Bone marrow (tissue), 2 donors: ENCODE results near the gene PLPPR4.

ENCODE experiments used
- DNase-seq, 2 donors: peaks; one replicate each; lab custom pipeline; 2025; lab: John Stamatoyannopoulos, UW

The PLPPR4 gene

DNA sequence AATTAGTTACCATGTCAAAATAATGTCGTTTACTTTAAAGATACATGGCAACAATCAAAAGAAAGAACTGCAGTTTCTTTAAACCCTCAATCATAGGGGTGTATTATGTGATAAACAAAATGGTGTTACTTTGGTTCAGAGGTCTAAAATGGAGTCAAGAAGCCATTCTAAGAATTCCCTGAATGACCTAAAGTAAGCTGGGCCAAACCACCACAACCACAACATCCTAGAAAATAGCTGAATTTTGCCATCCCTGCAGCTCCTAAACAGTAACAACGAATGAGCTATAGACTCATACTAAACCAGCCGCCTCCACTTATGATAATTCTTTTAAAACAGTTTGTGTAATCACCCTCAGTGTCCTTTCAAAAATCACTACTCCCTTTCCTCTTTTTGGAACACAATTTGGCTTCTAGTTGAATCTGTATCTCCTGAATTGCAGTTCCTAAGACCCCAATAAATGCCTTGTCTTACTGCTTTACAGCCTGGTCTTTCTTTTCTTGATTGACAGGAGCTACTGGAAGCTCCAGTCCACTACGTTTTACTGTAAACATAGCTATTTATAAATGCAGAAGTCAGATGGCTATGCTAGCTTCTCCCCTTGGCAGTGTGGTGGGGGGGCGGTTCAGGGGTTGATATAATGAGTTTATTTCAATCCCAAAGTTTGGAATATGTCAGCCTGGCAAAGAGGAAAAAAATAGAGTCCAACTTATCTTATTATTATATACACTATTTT, 84.3 kb downstream of the PLPPR4 start:
- DNase-seq, result no peak

DNA sequence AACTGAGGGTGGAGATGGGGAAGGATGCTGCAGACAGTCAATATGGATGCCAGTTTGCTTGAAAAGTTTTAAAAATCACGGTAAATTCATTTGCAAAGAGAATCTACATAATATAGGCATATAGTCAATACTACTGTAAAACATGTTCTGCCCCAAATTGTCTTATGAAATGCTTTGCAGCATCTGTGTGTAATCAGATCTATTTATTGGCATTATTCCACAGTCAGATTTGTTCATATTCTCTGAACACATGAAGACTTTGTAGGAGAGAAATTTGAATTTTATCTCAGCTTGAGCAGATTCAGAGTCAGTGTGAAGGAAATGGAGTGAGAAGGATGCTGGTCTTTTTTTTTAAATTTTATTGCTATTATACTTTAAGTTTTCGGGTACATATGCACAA, 88.5 kb downstream of the PLPPR4 start:
- DNase-seq, result no peak

DNA sequence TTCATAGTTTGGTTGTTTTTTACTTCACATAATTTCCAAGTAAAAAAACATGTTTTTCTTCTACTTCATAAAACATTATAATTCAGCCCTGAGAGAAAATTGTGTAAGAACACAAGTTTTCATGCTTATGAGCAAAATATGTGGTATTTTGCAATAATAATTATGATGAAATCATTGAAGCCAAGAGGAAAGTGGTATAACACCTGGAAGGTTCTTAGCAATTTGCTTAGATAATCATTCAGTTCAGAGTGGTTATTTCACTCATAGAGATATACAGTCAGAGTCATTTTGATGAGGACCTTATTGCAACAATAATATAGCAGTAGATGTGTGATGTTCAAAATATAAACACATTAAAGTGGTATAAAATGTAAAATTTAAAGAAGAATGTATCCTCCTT, 94.5 kb downstream of the PLPPR4 start:
- no peak for DNase-seq
